ENCODE data around the gene MAP4.

GRCh38 chr3:47825590-47825989 is 190.6 kb downstream of the MAP4 start:
- no peak for TF ChIP-seq CTCF (IDR thresholded peaks at IDR 0.05)
- TF ChIP-seq POLR2A (IDR thresholded peaks at IDR 0.05) = no peak

All from heart left ventricle (tissue), 13 donors.